Fibroblast of lung (primary cell): ENCODE data around the gene USP14.

Experiments used
- CTCF ChIP-seq, 2 donors: IDR thresholded peaks in 1 of 2; conservative IDR thresholded peaks in 1 of 2; 1 replicate in 1 of 2; 2 replicates in 1 of 2; pipeline ENCODE4 v1.5.1; 2011 to 2012; ENCODE audit warnings: low read length in 2 of 2, control low read depth in 1 of 2, inconsistent platforms in 1 of 2, low read depth in 1 of 2, mild to moderate bottlenecking in 1 of 2
- EZH2 ChIP-seq: IDR thresholded peaks from 2 replicates; pipeline ENCODE4 v1.5.1; 2012; ENCODE audit warnings: low read length, control low read depth, mild to moderate bottlenecking; ENCODE audit errors: missing control alignments

- TF ChIP-seq CTCF (conservative IDR thresholded peaks at IDR 0.05 in 1 of 2, IDR thresholded peaks at IDR 0.05 in 1 of 2; ENCODE audit: low read depth in 1 of 2, low read length in 2 of 2): no peak
- no peak for TF ChIP-seq EZH2
These were observed 57.2 kb downstream of the USP14 start for GRCh38 chr18:215448-216010.
